ENCODE results near the gene PREX1.

DNA sequence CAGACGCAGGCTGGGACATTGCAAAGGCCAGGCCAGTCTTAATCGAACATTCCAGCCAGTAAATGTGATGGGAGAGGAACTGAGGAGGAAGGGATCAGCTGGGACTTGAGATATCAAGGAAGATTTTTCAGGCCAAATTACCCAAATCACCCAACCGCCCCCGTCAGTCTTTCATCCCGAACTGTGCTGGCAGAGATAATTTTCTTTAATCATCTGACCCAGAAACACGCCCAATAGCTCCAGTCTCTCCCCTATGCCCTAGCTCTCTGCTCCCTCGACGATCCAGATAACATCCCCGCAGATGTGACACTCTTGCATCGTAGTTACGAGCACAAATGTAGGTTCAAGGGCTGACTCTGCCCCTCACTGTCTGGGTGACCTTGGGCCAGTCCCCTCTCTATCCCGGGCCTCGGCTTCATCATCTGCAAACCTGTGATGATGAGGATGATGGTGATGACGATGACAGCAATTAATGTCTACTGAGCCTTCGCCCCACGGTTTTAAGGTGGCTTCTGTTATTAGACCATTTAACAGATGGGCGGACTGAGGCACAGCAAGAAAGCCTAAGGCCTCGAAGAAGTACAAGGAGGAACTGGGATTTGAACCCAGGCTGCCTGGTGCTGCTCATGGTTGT, 118.6 kb downstream of the PREX1 start:
- TF ChIP-seq, protein P1, sequence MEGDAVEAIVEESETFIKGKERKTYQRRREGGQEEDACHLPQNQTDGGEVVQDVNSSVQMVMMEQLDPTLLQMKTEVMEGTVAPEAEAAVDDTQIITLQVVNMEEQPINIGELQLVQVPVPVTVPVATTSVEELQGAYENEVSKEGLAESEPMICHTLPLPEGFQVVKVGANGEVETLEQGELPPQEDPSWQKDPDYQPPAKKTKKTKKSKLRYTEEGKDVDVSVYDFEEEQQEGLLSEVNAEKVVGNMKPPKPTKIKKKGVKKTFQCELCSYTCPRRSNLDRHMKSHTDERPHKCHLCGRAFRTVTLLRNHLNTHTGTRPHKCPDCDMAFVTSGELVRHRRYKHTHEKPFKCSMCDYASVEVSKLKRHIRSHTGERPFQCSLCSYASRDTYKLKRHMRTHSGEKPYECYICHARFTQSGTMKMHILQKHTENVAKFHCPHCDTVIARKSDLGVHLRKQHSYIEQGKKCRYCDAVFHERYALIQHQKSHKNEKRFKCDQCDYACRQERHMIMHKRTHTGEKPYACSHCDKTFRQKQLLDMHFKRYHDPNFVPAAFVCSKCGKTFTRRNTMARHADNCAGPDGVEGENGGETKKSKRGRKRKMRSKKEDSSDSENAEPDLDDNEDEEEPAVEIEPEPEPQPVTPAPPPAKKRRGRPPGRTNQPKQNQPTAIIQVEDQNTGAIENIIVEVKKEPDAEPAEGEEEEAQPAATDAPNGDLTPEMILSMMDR (IDR thresholded peaks at IDR 0.05) = no peak
- no peak for TF ChIP-seq EP300 (IDR thresholded peaks at IDR 0.05)
- TF ChIP-seq POLR2A (IDR thresholded peaks at IDR 0.05) = no peak

Data from ovary (tissue), 3 donors.